OCI-LY7 (cell line): ENCODE results near the gene GALNT17.

ENCODE experiments used
- CTCF ChIP-seq: fragments of 200-600 bp; sonication (generic); conservative IDR thresholded peaks from 2 replicates; pipeline ENCODE4 v1.5.1; 2014; ENCODE audit warnings: mild to moderate bottlenecking, antibody characterized with exemption, low read length, moderate library complexity, mixed read lengths
- EZH2phosphoT487 ChIP-seq: fragments of 200-600 bp; sonication (generic); IDR thresholded peaks from 2 replicates; pipeline ENCODE4 v1.6.1; 2018; ENCODE audit warnings: low read depth, borderline replicate concordance, mild to moderate bottlenecking, mixed run types, antibody characterized with exemption, low read length, moderate library complexity, mixed read lengths

GRCh38 chr7:71208881-71209280 lies 76.9 kb downstream of the GALNT17 start:
- TF ChIP-seq CTCF (no peak), EZH2phosphoT487 (no peak)
